Stimulated activated CD4-positive, alpha-beta T cell treated with anti-CD3 and anti-CD28 coated beads, Interleukin-15, amount 100 ng/mL, for 24 hours (primary cell): ENCODE results near the gene NHLH2.

Source experiments
- DNase-seq: peaks from one replicate; pipeline ENCODE4 v3.0.0-alpha.2; 2020

The NHLH2 gene

DNA sequence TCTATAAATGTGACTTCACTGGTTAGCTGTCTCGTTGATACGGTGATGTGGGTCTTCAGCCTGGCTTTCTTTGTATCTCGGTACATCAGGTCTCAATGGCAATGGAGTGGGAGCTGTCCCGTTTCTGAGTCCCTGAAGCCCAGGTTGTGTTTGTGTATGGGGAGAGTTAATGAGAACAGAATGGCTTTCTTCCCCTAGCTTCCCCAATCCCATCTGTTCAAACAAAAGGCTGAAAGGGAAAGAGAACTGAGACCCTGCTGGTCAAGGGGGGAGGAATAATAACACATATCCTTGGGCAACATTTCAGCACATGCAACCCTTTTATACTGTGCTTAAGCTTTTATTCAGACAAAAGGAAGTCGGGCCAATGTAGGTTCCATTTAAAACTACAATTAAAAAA lies 44.0 kb downstream of the NHLH2 start:
- DNase-seq: no peak

DNA sequence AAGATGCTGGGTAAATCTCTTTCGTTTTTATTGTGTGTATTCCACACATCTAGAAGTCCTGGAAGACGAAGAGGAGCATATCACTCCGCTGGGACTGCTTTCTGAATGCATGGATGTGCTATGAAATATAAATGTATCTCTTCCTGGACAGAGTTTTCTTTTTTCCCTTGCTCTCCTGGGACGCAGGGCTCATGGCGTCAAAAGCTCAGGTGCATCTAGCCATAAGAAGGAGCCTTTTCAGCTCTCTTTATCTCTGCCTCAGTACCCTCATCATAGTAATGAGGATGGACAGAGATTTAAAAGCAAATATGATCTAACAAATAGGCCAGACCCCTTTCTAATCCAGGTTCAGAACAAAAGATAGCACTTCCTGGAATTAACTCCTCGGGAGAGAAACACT lies 44.9 kb downstream of the NHLH2 start:
- DNase-seq: no peak

DNA sequence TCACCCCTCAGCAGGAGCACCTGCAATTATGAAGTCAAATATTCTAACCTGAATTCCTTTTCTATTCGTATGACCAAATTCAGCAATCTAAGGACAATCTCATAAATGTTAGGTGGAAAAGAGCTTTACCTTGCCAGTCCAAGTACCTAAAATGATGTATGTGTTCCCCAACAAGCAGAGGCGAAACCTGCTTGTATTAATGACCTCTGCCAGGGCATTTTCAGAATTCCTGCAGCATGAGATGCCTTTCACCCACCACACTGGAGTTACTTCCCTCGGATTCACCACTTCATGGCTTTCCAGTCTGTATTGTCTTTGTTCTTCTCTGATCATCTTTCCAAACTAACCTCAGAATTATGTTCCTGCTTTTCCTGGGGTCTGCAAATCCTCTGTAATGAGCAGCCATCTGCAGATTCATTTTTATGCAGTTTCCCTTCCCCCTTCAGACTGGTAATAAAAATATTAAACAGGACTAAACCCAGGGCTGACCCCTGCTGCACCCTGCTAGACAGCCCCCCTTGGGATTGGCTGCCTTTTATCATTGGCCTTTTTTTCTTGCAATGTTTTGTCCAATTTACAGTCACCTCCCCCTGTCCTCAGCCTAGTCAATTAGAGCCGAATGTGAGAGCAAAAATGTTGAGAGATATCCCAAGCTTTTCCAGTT lies 45.8 kb downstream of the NHLH2 start:
- DNase-seq: no peak

DNA sequence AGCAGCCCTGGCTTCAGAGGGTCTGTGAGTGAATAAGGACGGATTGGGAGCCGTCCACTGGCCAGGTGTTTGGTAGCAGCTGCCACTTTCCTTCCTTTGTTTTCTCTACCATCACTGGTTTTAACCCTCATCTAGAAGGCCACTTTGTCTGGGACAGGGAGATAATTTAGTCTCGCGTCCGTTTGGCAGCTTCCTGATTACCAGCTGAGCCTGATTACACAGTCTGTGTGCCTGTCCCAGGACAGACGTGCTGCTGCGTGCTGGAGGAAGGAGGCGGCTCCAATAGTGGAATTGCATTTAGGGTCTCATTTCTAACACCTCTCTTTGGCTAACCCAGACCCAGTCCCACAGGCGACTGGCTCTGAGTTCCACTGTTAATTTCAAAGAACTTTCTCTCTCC lies 47.8 kb downstream of the NHLH2 start:
- no peak for DNase-seq

DNA sequence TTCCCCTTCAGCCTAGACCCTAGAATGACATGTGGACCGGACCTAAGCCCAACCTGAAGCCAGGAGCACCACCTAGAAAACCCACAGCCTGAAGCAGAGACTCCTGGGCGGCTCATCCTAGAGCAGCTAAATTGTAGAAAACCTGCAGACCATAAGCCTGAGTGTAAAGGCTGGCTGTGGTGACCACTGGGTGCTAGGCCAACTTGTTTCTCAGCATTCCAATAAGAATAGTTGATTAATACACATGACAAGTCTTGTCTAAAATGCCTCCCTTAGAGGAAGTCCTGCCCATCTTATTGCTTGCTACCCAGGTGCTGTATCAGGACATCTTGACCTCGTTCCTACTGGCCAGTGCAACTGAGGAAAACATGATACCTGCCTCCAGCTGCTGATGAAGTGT lies 49.1 kb downstream of the NHLH2 start:
- no peak for DNase-seq

DNA sequence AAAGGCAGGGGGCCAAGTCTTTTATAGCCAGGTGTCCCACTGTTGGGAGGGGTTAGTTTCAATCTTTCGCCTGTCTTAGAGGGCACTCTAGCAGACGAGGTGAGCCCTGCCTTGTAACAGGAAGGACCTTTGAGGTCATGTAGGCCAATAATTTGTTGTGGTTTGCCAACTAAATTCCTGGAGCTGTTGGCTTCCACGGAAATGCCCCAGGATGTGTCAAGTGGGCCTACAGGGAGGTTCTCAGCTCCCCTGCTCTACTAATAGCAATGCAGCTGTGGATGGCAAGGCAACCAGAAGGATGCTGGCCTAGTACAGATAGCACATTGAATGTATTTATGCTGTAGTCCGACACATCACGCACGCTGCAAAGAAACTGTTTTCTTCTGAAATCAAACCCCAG lies 50.1 kb downstream of the NHLH2 start:
- DNase-seq: no peak

DNA sequence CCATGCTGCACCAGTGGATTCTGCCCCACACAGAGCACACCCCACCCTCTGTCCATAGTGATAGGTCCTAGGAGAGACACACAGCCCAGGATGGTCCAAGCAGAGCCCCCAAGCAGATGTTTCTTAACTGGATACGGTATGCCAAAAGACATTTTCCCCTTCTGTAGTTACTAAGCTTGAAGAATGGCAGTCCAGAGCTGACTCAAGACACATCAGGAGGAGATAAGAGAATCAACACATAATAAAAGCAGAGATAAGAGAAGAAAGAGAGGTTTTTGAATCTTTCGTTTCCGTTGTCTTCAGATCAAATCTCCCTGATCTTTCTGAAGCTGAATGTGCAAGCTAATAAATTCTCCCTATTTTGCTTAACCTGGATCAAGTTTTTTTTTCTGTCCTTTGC lies 50.6 kb downstream of the NHLH2 start:
- DNase-seq: no peak
